ENCODE data around the gene PHC2. TPM values are rescaled to one million over a fixed set of nuclear protein-coding genes. Genes with fewer than 3 reads are reported as not detected.

PHC2 gene
- total RNA-seq, 1 donor from 2014 or later = 155 TPM

DNA sequence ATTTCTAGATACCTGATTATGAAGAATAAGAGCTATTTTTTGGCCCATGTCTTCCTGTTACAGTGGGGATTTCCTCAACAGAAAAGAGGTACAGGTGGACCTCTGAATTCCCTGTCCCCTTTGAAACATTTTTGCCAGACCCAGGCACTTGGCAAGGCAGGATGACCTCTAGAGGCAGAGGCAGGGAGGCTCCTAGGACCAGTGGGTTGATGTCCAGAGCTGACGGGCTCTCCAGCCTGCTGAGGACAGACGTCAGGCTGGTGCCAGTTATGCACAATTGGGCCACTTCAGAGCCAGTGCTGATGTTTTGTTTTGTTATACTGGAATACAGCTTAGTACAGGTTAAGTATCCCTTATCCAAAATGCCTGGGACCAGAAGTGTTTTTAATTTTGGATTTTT lies 91.5 kb downstream of the PHC2 start:
- H3K27ac Mint-ChIP-seq (ENCODE audit: unreplicated experiment) = peak overlapping the region; percentile 90
- peaks cover 88% of the 10 kb centered on the region for H3K4me1 Mint-ChIP-seq
- TF ChIP-seq, protein P1, sequence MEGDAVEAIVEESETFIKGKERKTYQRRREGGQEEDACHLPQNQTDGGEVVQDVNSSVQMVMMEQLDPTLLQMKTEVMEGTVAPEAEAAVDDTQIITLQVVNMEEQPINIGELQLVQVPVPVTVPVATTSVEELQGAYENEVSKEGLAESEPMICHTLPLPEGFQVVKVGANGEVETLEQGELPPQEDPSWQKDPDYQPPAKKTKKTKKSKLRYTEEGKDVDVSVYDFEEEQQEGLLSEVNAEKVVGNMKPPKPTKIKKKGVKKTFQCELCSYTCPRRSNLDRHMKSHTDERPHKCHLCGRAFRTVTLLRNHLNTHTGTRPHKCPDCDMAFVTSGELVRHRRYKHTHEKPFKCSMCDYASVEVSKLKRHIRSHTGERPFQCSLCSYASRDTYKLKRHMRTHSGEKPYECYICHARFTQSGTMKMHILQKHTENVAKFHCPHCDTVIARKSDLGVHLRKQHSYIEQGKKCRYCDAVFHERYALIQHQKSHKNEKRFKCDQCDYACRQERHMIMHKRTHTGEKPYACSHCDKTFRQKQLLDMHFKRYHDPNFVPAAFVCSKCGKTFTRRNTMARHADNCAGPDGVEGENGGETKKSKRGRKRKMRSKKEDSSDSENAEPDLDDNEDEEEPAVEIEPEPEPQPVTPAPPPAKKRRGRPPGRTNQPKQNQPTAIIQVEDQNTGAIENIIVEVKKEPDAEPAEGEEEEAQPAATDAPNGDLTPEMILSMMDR (conservative IDR thresholded peaks at IDR 0.05) = no peak
- DNase-seq (ENCODE audit: low read depth, low spot score) = no peak
- no peaks in the 10 kb centered on the region for H3K9me3 Mint-ChIP-seq
- H3K36me3 Mint-ChIP-seq (ENCODE audit: low read depth) = peaks cover 10% of the 10 kb centered on the region
- H3K27me3 Mint-ChIP-seq (ENCODE audit: low read depth) = no peaks in the 10 kb centered on the region
- H3K4me3 Mint-ChIP-seq = peak overlapping the region; percentile 69

DNA sequence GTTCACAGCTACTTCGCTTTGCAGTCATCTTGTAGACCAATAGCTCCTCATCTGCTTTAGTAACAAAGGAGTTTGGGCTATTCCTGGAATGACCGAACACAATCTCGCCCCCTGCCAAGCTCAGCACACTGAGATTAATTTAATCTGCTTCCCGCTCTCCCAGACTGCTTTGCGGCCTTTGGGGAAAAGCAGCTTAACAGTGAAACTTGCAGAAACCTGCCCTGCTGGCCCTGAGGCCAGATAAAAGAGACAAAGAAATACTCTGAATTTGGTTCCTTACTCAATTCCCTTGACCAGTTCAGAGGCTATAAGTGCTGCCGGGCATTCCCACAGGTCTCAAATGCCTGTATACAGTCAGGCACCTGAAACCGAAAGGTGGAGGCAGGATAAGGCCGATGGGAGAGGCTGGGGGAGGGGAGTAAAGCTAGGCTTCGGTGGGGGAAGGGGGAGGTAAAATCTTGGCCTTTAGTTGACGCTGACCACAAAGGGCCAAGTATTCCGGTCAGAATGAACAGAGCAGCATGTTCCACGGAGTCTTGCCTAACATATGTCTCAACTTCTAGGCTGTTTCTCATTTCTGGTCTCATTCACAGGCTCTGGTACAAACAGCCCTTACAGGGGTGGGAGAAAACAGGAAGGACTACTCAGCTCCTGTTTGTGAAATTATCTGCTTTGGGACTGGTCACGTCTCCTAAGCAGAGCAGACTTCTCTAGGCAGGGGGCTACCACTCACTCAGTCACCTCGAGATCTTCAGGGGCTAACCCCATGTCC lies 92.3 kb downstream of the PHC2 start:
- H3K4me1 Mint-ChIP-seq = peaks cover 89% of the 10 kb centered on the region
- H3K27ac Mint-ChIP-seq (ENCODE audit: unreplicated experiment) = peak overlapping the region; percentile 90
- no peaks in the 10 kb centered on the region for H3K9me3 Mint-ChIP-seq
- TF ChIP-seq, protein P1 (conservative IDR thresholded peaks at IDR 0.05) = no peak
- no peaks in the 10 kb centered on the region for H3K27me3 Mint-ChIP-seq (ENCODE audit: low read depth)
- peak; percentile 27 for DNase-seq (ENCODE audit: low read depth, low spot score)
- peak overlapping the region; percentile 69 for H3K4me3 Mint-ChIP-seq
- H3K36me3 Mint-ChIP-seq (ENCODE audit: low read depth) = peaks cover 8% of the 10 kb centered on the region

GRCh38 chr1:33338048-33338439 lies 92.9 kb downstream of the PHC2 start:
- TF ChIP-seq, protein P1 (conservative IDR thresholded peaks at IDR 0.05) = no peak
- Mint-ChIP-seq H3K27me3 (ENCODE audit: low read depth) (no peaks in the 10 kb centered on the region), H3K36me3 (ENCODE audit: low read depth) (peaks cover 11% of the 10 kb centered on the region), H3K9me3 (no peaks in the 10 kb centered on the region), H3K4me1 (peaks cover 90% of the 10 kb centered on the region), H3K27ac (ENCODE audit: unreplicated experiment) (no peak overlapping the region), H3K4me3 (peak overlapping the region; percentile 69)
- DNase-seq (ENCODE audit: low read depth, low spot score) = no peak

- TF ChIP-seq, protein P1 (conservative IDR thresholded peaks at IDR 0.05) = no peak
- Mint-ChIP-seq H3K4me3 (no peak overlapping the region), H3K4me1 (peaks cover 89% of the 10 kb centered on the region), H3K27me3 (ENCODE audit: low read depth) (no peaks in the 10 kb centered on the region), H3K9me3 (no peaks in the 10 kb centered on the region), H3K27ac (ENCODE audit: unreplicated experiment) (peak overlapping the region; percentile 58), H3K36me3 (ENCODE audit: low read depth) (peaks cover 12% of the 10 kb centered on the region)
- no peak for DNase-seq (ENCODE audit: low read depth, low spot score)
Observed at GRCh38 chr1:33337441-33337840, 93.5 kb downstream of the PHC2 start.

DNA sequence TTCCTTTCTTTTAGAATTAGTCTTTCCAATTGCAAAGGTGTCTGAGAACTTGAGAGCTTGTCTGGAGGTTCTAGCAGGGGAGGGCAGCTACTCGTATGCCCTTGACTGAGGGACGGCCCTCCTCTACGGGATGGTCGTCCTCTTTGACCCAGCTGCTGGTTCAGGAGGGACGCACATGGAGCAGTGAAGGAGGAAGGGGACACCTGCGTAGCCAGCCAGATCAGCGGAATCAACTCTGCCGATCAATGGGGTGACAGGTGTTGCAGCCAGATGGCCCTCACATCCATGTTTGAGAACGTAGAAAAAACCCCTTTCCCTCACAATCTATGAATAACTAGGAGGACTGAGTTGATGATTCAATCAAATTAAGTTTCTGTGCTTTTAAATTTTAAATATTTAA lies 94.3 kb downstream of the PHC2 start:
- TF ChIP-seq, protein P1 (conservative IDR thresholded peaks at IDR 0.05) = no peak
- Mint-ChIP-seq H3K4me1 (peaks cover 83% of the 10 kb centered on the region), H3K4me3 (peak overlapping the region; percentile 11)

More for the DNA sequence above, 94.3 kb downstream of the PHC2 start:
- Mint-ChIP-seq H3K9me3 (no peaks in the 10 kb centered on the region), H3K27ac (ENCODE audit: unreplicated experiment) (no peak overlapping the region), H3K27me3 (ENCODE audit: low read depth) (no peaks in the 10 kb centered on the region), H3K36me3 (ENCODE audit: low read depth) (peaks cover 12% of the 10 kb centered on the region)
- no peak for DNase-seq (ENCODE audit: low read depth, low spot score)

Data from neural crest cell (in vitro differentiated cells).